SK-N-SH (cell line): ENCODE data around the gene HMG20A. TPM values are rescaled to one million over a fixed set of nuclear protein-coding genes. Genes with fewer than 3 reads are reported as not detected.

Experiments used
- CTCF ChIA-PET: fragments of 300-600, 350-600 bp; formaldehyde crosslinking; extraction: SDS; loops from one replicate; lab custom pipeline; 2021; lab: Yijun Ruan, JAX
- POLR2A ChIA-PET: fragments of 350-600 bp; sonication (Branson Sonifier 250); formaldehyde crosslinking; extraction: SDS; loops from one replicate; lab custom pipeline; 2020; ENCODE audit warnings: antibody characterized with exemption, inconsistent platforms; lab: Yijun Ruan, JAX
- DNase-seq: peaks from one replicate; pipeline ENCODE4 v3.0.0; 2012
- H2AFZ ChIP-seq: fragments of 200-600 bp; sonication (generic); 2 replicates; pipeline ENCODE4 v1.8.1; 2016; ENCODE audit warnings: antibody characterized with exemption, mild to moderate bottlenecking, low read depth
- H3F3A ChIP-seq: fragments of 200-600 bp; sonication (generic); replicated peaks from 2 replicates; pipeline ENCODE3; 2016; ENCODE audit warnings: antibody characterized with exemption, mild to moderate bottlenecking; ENCODE audit not compliant: insufficient read depth
- H3K27ac ChIP-seq, 2 experiments: fragments of 200-500 bp in 1 of 2; fragments of 200-600 bp in 1 of 2; sonication (Bioruptor generic) in 1 of 2; sonication (generic), shearing (Covaris generic) in 1 of 2; 2 replicates each; pipeline versions ENCODE4 v1.5.1 to v1.6.1; 2014 to 2016; ENCODE audit warnings: low read depth in 2 of 2, inconsistent platforms in 1 of 2, low read length in 1 of 2, mild to moderate bottlenecking in 1 of 2, mixed read lengths in 1 of 2
- H3K27me3 ChIP-seq: fragments of 200-600 bp; sonication (generic), shearing (Covaris generic); 2 replicates; pipeline ENCODE4 v1.6.1; 2016; ENCODE audit warnings: mixed run types; ENCODE audit not compliant: insufficient read depth
- H3K36me3 ChIP-seq, 2 experiments: fragments of 200-500 bp in 1 of 2; fragments of 200-600 bp in 1 of 2; sonication (Bioruptor generic) in 1 of 2; sonication (generic) in 1 of 2; replicated peaks in 1 of 2; 2 replicates each; pipeline versions ENCODE3 to v1.5.1; 2014 to 2016; ENCODE audit warnings: low read length in 1 of 2, mild to moderate bottlenecking in 1 of 2; ENCODE audit not compliant: insufficient read depth in 2 of 2, control insufficient read depth in 1 of 2
- H3K4me1 ChIP-seq, 2 experiments: fragments of 200-500 bp in 1 of 2; fragments of 200-600 bp in 1 of 2; sonication (Bioruptor generic) in 1 of 2; sonication (generic), shearing (Covaris generic) in 1 of 2; 2 replicates each; pipeline versions ENCODE4 v1.5.1 to v1.6.1; 2014 to 2016; ENCODE audit warnings: low read depth in 1 of 2, low read length in 1 of 2, mixed run types in 1 of 2; ENCODE audit not compliant: insufficient read depth in 2 of 2, control insufficient read depth in 1 of 2
- H3K4me2 ChIP-seq: fragments of 200-600 bp; sonication (generic), shearing (Covaris generic); 2 replicates; pipeline ENCODE4 v1.6.1; 2017; ENCODE audit warnings: mixed run types
- H3K4me3 ChIP-seq, 2 experiments: fragments of 200-500 bp in 1 of 2; fragments of 200-600 bp in 1 of 2; sonication (Bioruptor generic) in 1 of 2; sonication (generic), shearing (Covaris generic) in 1 of 2; 2 replicates each; pipeline versions ENCODE4 v1.5.1 to v1.8.1; 2014 to 2016; ENCODE audit warnings: low read depth in 2 of 2, inconsistent platforms in 1 of 2, low read length in 1 of 2, mild to moderate bottlenecking in 1 of 2, mixed read lengths in 1 of 2, moderate library complexity in 1 of 2
- H3K79me2 ChIP-seq: fragments of 200-600 bp; sonication (generic); 2 replicates; pipeline ENCODE4 v1.8.1; 2017; ENCODE audit warnings: mild to moderate bottlenecking; ENCODE audit not compliant: insufficient read depth
- H3K9ac ChIP-seq: fragments of 200-600 bp; sonication (generic); 2 replicates; pipeline ENCODE4 v1.6.1; 2017; ENCODE audit warnings: mixed run types
- H3K9me2 ChIP-seq: fragments of 200-600 bp; sonication (generic); 2 replicates; pipeline ENCODE4 v1.6.1; 2017; ENCODE audit warnings: mixed run types
- H3K9me3 ChIP-seq: fragments of 200-600 bp; sonication (generic); 2 replicates; pipeline ENCODE4 v1.6.1; 2017; ENCODE audit warnings: mixed run types, mild to moderate bottlenecking, moderate library complexity
- H4K20me1 ChIP-seq: fragments of 200-600 bp; sonication (generic); 2 replicates; pipeline ENCODE4 v1.6.1; 2017; ENCODE audit warnings: mild to moderate bottlenecking, mixed run types; ENCODE audit not compliant: insufficient read depth
- CHD2 ChIP-seq: fragments of 150-350 bp; IDR thresholded peaks from 2 replicates; pipeline ENCODE4 v1.6.1; 2018; ENCODE audit warnings: low read length; ENCODE audit not compliant: partially characterized antibody
- EZH2phosphoT487 ChIP-seq: fragments of 200-600 bp; sonication (generic); IDR thresholded peaks from 2 replicates; pipeline ENCODE4 v1.6.1; 2017; ENCODE audit warnings: low read depth, mixed run types, mild to moderate bottlenecking, antibody characterized with exemption, moderate library complexity, borderline replicate concordance
- FOSL2 ChIP-seq: IDR thresholded peaks from 2 replicates; pipeline ENCODE4 v1.4.0; 2012; ENCODE audit warnings: low read depth, mild to moderate bottlenecking, moderate library complexity, borderline replicate concordance
- FOXM1 ChIP-seq: IDR thresholded peaks from 2 replicates; pipeline ENCODE4 v1.4.0; 2012; ENCODE audit warnings: low read depth, mild to moderate bottlenecking
- GABPA ChIP-seq: IDR thresholded peaks from 2 replicates; pipeline ENCODE4 v1.4.0; 2012; ENCODE audit warnings: low read depth, mild to moderate bottlenecking
- MXI1 ChIP-seq: IDR thresholded peaks from 2 replicates; pipeline ENCODE4 v1.6.1; 2012; ENCODE audit warnings: mild to moderate bottlenecking, low read depth, low read length, improper control_type of control experiment
- NFIC ChIP-seq: IDR thresholded peaks from 2 replicates; pipeline ENCODE4 v1.4.0; 2012; ENCODE audit warnings: borderline replicate concordance
- POLR2AphosphoS5 ChIP-seq: IDR thresholded peaks from 2 replicates; pipeline ENCODE4 v1.6.1; 2012; ENCODE audit warnings: low read depth, low read length
- RAD21 ChIP-seq: IDR thresholded peaks from 2 replicates; pipeline ENCODE4 v1.6.1; 2012; ENCODE audit warnings: mild to moderate bottlenecking, low read length
- TAF1 ChIP-seq: IDR thresholded peaks from 2 replicates; pipeline ENCODE4 v1.6.1; 2012; ENCODE audit warnings: low read depth, mild to moderate bottlenecking, low read length, moderate library complexity, borderline replicate concordance
- TEAD4 ChIP-seq: IDR thresholded peaks from 2 replicates; pipeline ENCODE4 v1.4.0; 2012; ENCODE audit warnings: mild to moderate bottlenecking, borderline replicate concordance; ENCODE audit not compliant: insufficient read depth
- WGBS: methylation state at CpG from one replicate; pipeline ENCODE4 v1.1.6; 2017; ENCODE audit warnings: low lambda C conversion rate; 5-methylcytosine and 5-hydroxymethylcytosine counted together
- polyA plus RNA-seq, 3 experiments: library from polyadenylated mRNA; depleted of rRNA; stranded (reverse); fragments of >200 nt; gene quantifications; 2 replicates each; pipeline ENCODE4 v1.2.3, GENCODE V29; 2012
- TF ChIP-seq, protein P1 (sequence below): IDR thresholded peaks from 2 replicates; pipeline ENCODE4; 2012
- TF ChIP-seq, protein P2 (sequence below): IDR thresholded peaks from 2 replicates; pipeline ENCODE4 v1.4.0; 2012; ENCODE audit warnings: low read depth
- TF ChIP-seq, protein P3 (sequence below): IDR thresholded peaks from 2 replicates; pipeline ENCODE4 v1.4.0; 2012; ENCODE audit warnings: low read depth, borderline replicate concordance
- TF ChIP-seq, protein P4 (sequence below): IDR thresholded peaks from 2 replicates; pipeline ENCODE4 v1.6.1; 2012; ENCODE audit warnings: mild to moderate bottlenecking, low read depth, low read length, moderate library complexity
- TF ChIP-seq, protein P5 (sequence below): fragments of 150-350 bp; IDR thresholded peaks from 2 replicates; pipeline ENCODE4 v1.6.1; 2016; ENCODE audit warnings: mild to moderate bottlenecking, low read depth, low read length

Gene HMG20A
- polyA plus RNA-seq, 1 of the 3 experiments (the other 2 are of a cell fraction) = 27.7 TPM

DNA sequence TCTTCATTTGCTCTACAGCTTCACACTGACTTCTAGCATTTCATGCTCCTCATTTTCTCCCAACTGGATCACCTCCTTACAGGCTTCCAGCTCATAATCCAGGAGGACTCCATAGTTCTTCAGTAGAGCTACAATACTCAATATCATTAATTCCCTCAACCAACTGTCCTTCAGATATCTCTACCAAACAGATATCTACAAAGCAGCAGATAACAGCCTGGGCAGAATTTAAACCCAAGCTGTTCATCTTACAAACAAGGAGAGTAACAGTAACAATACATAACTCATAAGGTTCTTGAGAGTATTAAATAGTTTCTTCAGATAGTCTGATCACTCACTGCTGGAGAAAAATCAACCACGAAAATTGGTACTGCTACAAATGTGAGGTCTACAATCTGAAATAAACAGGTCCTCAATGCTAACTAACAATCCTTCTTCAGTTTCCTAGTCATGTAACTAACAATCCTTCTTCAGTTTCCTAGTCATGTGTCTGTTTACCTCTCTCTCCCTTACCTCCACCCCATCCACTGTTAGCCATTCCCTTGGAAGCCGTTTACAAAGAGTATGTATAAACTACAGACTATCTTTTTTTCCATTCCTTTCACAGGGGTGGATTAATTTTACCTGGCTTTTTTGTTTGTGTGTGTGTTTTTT is 5.8 kb upstream of the HMG20A start:
- ChIA-PET CTCF (no interaction called here), POLR2A (no interaction called here)
- H3K36me3 ChIP-seq = no peaks in the 10 kb centered on the region
- H3K4me2 ChIP-seq = no peak overlapping the region
- peaks cover 95% of the 10 kb centered on the region for H3K79me2 ChIP-seq
- no peak overlapping the region for H3K9ac ChIP-seq
- no peak for DNase-seq
- H2AFZ ChIP-seq = no peak overlapping the region
- H3K4me1 ChIP-seq = peaks cover 5 to 31% of the 10 kb centered on the region in 2 experiments; a peak in 3 of 4 replicates
- H4K20me1 ChIP-seq = peaks cover 78% of the 10 kb centered on the region
- H3K27ac ChIP-seq = no peak overlapping the region
- no peaks in the 10 kb centered on the region for H3K9me3 ChIP-seq
- TF ChIP-seq GABPA (no peak), CHD2 (no peak), NFIC (no peak), FOSL2 (no peak), TAF1 (no peak), TEAD4 (no peak)
- TF ChIP-seq, protein P1, sequence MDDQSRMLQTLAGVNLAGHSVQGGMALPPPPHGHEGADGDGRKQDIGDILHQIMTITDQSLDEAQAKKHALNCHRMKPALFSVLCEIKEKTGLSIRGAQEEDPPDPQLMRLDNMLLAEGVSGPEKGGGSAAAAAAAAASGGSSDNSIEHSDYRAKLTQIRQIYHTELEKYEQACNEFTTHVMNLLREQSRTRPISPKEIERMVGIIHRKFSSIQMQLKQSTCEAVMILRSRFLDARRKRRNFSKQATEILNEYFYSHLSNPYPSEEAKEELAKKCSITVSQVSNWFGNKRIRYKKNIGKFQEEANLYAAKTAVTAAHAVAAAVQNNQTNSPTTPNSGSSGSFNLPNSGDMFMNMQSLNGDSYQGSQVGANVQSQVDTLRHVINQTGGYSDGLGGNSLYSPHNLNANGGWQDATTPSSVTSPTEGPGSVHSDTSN = no peak
- TF ChIP-seq, protein P2, sequence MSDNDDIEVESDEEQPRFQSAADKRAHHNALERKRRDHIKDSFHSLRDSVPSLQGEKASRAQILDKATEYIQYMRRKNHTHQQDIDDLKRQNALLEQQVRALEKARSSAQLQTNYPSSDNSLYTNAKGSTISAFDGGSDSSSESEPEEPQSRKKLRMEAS = no peak
- no peak overlapping the region for H3K4me3 ChIP-seq
- H3K9me2 ChIP-seq = no peaks in the 10 kb centered on the region
- 97% methylated on average over 2 of the region's 2 CpGs for WGBS
- peaks cover 16% of the 10 kb centered on the region for H3F3A ChIP-seq
- no peaks in the 10 kb centered on the region for H3K27me3 ChIP-seq

DNA sequence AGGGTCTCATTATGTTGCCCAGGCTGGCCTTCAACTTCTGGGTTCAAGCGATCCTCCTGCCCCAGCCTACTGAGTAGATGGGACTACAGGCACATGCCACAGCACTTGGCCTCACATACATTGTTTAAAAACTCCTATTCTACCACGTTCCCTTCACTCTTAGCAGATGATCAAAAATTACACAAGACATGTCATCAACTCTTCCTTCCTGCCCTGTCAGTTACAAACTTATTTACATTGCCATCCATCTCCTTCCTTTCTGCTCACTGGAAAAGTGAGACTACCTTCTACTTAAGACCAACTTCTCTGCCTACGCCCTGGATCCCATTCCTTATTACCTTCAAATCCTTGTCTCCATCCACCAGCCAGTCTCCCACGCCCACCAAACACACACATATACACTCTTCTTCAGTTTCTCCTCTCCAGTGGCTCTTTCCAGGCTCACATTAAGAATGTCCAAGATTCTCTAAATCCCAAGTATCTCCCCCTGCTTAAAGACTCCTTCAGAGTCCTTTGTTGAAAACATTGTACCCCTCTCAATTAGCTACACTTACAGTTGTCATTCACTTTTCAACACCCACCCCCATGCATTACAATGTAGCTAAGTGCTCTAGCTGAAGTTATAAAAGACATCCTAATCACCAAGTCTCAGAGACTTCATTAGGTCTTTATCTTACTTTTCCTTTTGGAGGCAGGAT is 5.1 kb upstream of the HMG20A start:
- H3K9me3 ChIP-seq = no peaks in the 10 kb centered on the region
- DNase-seq = no peak
- H3K27me3 ChIP-seq = no peaks in the 10 kb centered on the region
- no peaks in the 10 kb centered on the region for H3K9me2 ChIP-seq
- peaks cover 72% of the 10 kb centered on the region for H4K20me1 ChIP-seq
- no peak overlapping the region for H3K4me2 ChIP-seq
- H3K9ac ChIP-seq = no peak overlapping the region
- no peak overlapping the region for H3K27ac ChIP-seq
- peaks cover 89% of the 10 kb centered on the region for H3K79me2 ChIP-seq
- TF ChIP-seq TEAD4 (no peak), EZH2phosphoT487 (no peak), FOXM1 (no peak), TAF1 (no peak), RAD21 (no peak), GABPA (no peak), CHD2 (no peak), MXI1 (no peak), POLR2AphosphoS5 (no peak)
- TF ChIP-seq, protein P3, sequence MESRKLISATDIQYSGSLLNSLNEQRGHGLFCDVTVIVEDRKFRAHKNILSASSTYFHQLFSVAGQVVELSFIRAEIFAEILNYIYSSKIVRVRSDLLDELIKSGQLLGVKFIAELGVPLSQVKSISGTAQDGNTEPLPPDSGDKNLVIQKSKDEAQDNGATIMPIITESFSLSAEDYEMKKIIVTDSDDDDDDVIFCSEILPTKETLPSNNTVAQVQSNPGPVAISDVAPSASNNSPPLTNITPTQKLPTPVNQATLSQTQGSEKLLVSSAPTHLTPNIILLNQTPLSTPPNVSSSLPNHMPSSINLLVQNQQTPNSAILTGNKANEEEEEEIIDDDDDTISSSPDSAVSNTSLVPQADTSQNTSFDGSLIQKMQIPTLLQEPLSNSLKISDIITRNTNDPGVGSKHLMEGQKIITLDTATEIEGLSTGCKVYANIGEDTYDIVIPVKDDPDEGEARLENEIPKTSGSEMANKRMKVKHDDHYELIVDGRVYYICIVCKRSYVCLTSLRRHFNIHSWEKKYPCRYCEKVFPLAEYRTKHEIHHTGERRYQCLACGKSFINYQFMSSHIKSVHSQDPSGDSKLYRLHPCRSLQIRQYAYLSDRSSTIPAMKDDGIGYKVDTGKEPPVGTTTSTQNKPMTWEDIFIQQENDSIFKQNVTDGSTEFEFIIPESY = no peak
- TF ChIP-seq, protein P4, sequence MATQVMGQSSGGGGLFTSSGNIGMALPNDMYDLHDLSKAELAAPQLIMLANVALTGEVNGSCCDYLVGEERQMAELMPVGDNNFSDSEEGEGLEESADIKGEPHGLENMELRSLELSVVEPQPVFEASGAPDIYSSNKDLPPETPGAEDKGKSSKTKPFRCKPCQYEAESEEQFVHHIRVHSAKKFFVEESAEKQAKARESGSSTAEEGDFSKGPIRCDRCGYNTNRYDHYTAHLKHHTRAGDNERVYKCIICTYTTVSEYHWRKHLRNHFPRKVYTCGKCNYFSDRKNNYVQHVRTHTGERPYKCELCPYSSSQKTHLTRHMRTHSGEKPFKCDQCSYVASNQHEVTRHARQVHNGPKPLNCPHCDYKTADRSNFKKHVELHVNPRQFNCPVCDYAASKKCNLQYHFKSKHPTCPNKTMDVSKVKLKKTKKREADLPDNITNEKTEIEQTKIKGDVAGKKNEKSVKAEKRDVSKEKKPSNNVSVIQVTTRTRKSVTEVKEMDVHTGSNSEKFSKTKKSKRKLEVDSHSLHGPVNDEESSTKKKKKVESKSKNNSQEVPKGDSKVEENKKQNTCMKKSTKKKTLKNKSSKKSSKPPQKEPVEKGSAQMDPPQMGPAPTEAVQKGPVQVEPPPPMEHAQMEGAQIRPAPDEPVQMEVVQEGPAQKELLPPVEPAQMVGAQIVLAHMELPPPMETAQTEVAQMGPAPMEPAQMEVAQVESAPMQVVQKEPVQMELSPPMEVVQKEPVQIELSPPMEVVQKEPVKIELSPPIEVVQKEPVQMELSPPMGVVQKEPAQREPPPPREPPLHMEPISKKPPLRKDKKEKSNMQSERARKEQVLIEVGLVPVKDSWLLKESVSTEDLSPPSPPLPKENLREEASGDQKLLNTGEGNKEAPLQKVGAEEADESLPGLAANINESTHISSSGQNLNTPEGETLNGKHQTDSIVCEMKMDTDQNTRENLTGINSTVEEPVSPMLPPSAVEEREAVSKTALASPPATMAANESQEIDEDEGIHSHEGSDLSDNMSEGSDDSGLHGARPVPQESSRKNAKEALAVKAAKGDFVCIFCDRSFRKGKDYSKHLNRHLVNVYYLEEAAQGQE = no peak
- TF ChIP-seq, protein P5, sequence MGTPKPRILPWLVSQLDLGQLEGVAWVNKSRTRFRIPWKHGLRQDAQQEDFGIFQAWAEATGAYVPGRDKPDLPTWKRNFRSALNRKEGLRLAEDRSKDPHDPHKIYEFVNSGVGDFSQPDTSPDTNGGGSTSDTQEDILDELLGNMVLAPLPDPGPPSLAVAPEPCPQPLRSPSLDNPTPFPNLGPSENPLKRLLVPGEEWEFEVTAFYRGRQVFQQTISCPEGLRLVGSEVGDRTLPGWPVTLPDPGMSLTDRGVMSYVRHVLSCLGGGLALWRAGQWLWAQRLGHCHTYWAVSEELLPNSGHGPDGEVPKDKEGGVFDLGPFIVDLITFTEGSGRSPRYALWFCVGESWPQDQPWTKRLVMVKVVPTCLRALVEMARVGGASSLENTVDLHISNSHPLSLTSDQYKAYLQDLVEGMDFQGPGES = no peak
- TF ChIP-seq, all 33 proteins: peak for 0
- 91% methylated on average over 4 of the region's 4 CpGs for WGBS
- POLR2A ChIA-PET = no interaction called here
- no peaks in the 10 kb centered on the region for H3K36me3 ChIP-seq
- peaks cover 16% of the 10 kb centered on the region for H3F3A ChIP-seq
- no peak overlapping the region for H2AFZ ChIP-seq
- peaks cover 5 to 29% of the 10 kb centered on the region in 2 experiments; a peak in 3 of 4 replicates for H3K4me1 ChIP-seq
- CTCF ChIA-PET = interaction anchor here (0.9 to 1.0 kb wide), 2 partner anchors 81 to 218 kb away, joined by 3 read pairs; no protein-coding TSS in a partner anchor
- H3K4me3 ChIP-seq = no peak overlapping the region
